ENCODE measurements around the gene CHPF2.

GRCh38 chr7:151273651-151274390 lies 41.5 kb downstream of the CHPF2 start:
- TF ChIP-seq POLR2AphosphoS5 (IDR thresholded peaks at IDR 0.05) (no peak), CTCF (IDR thresholded peaks at IDR 0.05) (no peak)
